Hepatocyte (in vitro differentiated cells): Measurements from ENCODE around the gene NPVF.

ENCODE experiments used
- EZH2 ChIP-seq: fragments of 200-600 bp; sonication (generic); IDR thresholded peaks from 2 replicates; pipeline ENCODE4 v1.6.1; 2016; ENCODE audit warnings: antibody characterized with exemption, mild to moderate bottlenecking, borderline replicate concordance
- EZH2phosphoT487 ChIP-seq: fragments of 200-600 bp; sonication (generic); IDR thresholded peaks from one replicate; pipeline ENCODE4 v1.6.1; 2018; ENCODE audit warnings: antibody characterized with exemption, mild to moderate bottlenecking, low read depth, moderate library complexity; ENCODE audit not compliant: unreplicated experiment, severe bottlenecking
- TF ChIP-seq, protein P1 (sequence below): fragments of 200-600 bp; sonication (generic); IDR thresholded peaks from 2 replicates; pipeline ENCODE4 v1.5.1; 2016; ENCODE audit warnings: antibody characterized with exemption, mild to moderate bottlenecking; ENCODE audit not compliant: poor library complexity

DNA sequence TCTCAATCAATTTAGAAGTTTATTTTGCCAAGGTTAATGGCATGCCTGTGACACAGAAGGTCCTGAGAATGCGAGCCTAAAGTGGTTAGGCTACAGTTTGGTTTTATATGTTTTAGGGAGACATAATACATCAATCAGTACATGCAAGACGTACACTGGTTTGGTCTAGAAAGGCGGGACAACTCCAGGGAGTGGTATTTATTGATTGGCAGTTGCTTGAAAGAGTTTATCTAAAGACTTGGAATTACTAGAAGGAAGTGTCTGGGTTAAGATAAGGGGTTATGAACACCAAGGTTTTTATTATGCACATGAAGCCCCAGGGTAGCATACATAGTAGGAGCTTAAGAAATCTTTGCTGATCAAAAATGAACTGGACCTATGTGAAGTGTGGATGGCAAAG, 21.5 kb downstream of the NPVF start:
- TF ChIP-seq, protein P1, sequence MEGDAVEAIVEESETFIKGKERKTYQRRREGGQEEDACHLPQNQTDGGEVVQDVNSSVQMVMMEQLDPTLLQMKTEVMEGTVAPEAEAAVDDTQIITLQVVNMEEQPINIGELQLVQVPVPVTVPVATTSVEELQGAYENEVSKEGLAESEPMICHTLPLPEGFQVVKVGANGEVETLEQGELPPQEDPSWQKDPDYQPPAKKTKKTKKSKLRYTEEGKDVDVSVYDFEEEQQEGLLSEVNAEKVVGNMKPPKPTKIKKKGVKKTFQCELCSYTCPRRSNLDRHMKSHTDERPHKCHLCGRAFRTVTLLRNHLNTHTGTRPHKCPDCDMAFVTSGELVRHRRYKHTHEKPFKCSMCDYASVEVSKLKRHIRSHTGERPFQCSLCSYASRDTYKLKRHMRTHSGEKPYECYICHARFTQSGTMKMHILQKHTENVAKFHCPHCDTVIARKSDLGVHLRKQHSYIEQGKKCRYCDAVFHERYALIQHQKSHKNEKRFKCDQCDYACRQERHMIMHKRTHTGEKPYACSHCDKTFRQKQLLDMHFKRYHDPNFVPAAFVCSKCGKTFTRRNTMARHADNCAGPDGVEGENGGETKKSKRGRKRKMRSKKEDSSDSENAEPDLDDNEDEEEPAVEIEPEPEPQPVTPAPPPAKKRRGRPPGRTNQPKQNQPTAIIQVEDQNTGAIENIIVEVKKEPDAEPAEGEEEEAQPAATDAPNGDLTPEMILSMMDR = no peak
- TF ChIP-seq EZH2 = no peak
- no peak for TF ChIP-seq EZH2phosphoT487
